ENCODE measurements around the gene IQCM.

DNA sequence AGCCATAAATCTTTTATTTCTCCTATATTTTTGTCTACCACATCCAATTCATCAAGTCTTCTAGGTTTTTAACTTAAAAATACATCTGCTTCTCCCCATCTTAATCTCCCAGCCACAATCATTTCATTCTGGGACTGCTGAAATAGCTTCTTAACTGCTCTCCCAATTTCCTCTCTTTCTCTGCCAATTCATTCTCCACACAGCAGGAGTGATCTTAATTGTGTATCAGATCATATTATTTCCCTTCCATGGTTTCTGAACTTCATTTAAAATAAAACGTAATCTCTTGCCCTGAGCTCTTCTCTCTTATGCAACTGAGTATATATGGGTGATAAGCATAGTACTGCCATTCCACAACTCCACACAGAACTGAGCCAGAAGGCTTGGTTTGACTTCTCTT, 69.4 kb downstream of the IQCM start:
- TF ChIP-seq GATA2 (IDR thresholded peaks at IDR 0.05; ENCODE audit: low read depth, low read length) = no peak
- TF ChIP-seq GATA3 (IDR thresholded peaks at IDR 0.05; ENCODE audit: low read depth, low read length) = no peak
